Measurements from ENCODE around the gene ACO1. TPM values are rescaled to one million over a fixed set of nuclear protein-coding genes. Genes with fewer than 3 reads are reported as not detected.

The ACO1 gene
- total RNA-seq, 1 donor from 2014 or later = 33.7 TPM

DNA sequence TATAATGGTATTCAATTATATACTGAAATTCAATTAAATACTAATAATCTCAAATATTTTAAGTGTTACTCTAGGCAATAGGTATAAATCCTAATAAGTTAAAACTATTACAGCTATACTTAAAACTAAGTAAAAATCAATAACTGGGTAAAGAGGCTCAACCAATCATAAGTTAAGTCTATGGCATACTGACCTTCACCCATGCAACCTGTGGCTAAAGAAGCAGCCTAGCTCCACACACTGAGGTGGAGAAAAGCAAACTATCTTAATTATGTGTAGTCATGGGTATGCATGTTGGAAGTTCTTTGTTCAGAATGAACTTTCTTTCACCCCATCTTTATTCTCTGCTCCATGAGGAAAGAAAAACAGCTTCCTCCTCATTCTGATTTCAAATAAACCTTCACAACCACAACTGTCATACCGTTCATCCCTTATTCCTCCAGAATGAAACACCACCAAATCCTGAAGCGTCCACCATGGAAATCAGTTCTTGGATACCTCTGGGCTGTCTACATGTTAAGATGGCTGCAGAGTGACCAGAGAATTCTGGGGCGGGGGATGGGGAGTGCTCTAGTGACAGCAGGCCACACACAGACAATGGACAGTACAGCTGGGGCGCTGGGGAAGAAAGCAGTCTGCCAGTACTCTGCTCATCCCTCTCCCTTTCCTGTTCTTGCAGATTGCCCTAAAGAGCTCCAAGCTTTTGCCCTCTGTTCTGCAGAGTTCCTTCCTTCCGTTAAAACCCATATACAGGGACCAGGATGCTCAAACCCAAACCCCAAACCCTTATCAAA, 79.3 kb downstream of the ACO1 start:
- Mint-ChIP-seq H3K36me3 (ENCODE audit: low read depth) (peaks cover 12% of the 10 kb centered on the region), H3K4me1 (peaks cover 19% of the 10 kb centered on the region), H3K9me3 (no peaks in the 10 kb centered on the region), H3K27ac (ENCODE audit: unreplicated experiment) (peak overlapping the region; percentile 54), H3K4me3 (no peak overlapping the region), H3K27me3 (ENCODE audit: low read depth) (no peaks in the 10 kb centered on the region)
- DNase-seq (ENCODE audit: low read depth, low spot score) = peak; percentile 31
- no peak for TF ChIP-seq CTCF (conservative IDR thresholded peaks at IDR 0.05)

DNA sequence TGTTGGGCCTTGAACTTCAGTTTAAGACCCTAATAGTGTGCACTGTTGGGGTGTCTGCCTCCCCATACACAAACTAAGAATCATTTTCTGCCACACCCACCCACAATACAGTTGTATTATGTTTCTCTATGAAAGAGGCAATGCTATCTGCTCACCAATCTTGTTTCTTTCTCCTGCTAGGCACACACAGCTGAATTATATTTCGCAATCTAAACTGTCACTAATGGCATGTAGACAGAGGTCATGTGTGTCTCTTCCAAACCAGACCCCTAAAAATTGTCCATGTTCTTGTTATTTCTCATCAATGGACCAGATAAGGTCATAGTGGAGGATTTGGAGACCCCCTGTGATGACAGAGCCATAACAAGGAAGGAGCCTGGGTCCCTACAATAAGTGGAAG, 84.3 kb downstream of the ACO1 start:
- no peak overlapping the region for H3K27ac Mint-ChIP-seq (ENCODE audit: unreplicated experiment)
- no peaks in the 10 kb centered on the region for H3K27me3 Mint-ChIP-seq (ENCODE audit: low read depth)
- no peak overlapping the region for H3K4me3 Mint-ChIP-seq
- TF ChIP-seq CTCF (conservative IDR thresholded peaks at IDR 0.05) = no peak
- no peak for DNase-seq (ENCODE audit: low read depth, low spot score)
- H3K36me3 Mint-ChIP-seq (ENCODE audit: low read depth) = peaks cover 6% of the 10 kb centered on the region
- H3K4me1 Mint-ChIP-seq = peaks cover 9% of the 10 kb centered on the region
- no peaks in the 10 kb centered on the region for H3K9me3 Mint-ChIP-seq

DNA sequence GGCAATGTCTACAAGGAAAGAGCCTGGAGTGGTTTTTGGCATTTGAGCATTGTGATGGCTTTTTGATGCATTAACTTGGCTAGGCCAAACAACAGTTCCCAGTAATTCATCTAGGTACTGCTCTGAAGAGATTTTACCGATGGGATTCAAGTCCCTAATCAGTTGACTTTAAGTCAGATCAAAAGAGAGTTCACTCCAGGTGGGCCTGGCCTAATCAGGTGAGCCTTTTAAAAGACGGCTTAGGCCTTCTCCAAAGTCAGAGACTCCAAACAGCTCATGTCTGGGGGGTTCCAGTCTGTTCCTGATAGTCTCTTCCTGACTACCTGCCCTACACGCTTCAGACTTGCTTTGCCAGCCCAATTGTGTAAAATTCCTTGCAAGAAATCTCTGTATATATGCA, 87.9 kb downstream of the ACO1 start:
- H3K4me1 Mint-ChIP-seq = no peaks in the 10 kb centered on the region
- H3K4me3 Mint-ChIP-seq = no peak overlapping the region
- no peak for TF ChIP-seq CTCF (conservative IDR thresholded peaks at IDR 0.05)
- H3K27ac Mint-ChIP-seq (ENCODE audit: unreplicated experiment) = no peak overlapping the region
- no peak for DNase-seq (ENCODE audit: low read depth, low spot score)
- H3K36me3 Mint-ChIP-seq (ENCODE audit: low read depth) = peaks cover 10% of the 10 kb centered on the region
- H3K9me3 Mint-ChIP-seq = no peaks in the 10 kb centered on the region
- H3K27me3 Mint-ChIP-seq (ENCODE audit: low read depth) = no peaks in the 10 kb centered on the region

DNA sequence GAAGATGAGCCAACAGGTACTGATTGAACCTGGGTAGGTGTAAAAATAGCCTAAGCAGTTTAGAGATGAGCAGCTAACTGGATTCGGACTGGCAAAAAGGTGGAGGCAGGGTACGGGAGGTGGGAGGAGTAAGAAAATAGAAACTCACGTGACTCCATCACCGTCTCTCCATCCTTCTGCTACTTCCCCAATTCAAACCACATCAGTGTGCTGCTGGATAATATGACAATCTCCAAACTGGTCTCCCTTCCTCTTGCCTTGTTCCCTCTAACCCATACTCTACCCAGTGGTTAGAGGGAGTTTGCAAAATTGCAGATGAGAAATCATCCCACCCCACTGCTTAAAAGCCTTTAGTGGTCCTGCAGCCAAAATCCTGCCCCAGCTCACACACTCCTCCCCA, 98.9 kb downstream of the ACO1 start:
- Mint-ChIP-seq H3K9me3 (no peaks in the 10 kb centered on the region), H3K27me3 (ENCODE audit: low read depth) (no peaks in the 10 kb centered on the region), H3K27ac (ENCODE audit: unreplicated experiment) (no peak overlapping the region), H3K4me1 (no peaks in the 10 kb centered on the region), H3K36me3 (ENCODE audit: low read depth) (peaks cover 19% of the 10 kb centered on the region), H3K4me3 (no peak overlapping the region)
- no peak for TF ChIP-seq CTCF (conservative IDR thresholded peaks at IDR 0.05)
- no peak for DNase-seq (ENCODE audit: low read depth, low spot score)

DNA sequence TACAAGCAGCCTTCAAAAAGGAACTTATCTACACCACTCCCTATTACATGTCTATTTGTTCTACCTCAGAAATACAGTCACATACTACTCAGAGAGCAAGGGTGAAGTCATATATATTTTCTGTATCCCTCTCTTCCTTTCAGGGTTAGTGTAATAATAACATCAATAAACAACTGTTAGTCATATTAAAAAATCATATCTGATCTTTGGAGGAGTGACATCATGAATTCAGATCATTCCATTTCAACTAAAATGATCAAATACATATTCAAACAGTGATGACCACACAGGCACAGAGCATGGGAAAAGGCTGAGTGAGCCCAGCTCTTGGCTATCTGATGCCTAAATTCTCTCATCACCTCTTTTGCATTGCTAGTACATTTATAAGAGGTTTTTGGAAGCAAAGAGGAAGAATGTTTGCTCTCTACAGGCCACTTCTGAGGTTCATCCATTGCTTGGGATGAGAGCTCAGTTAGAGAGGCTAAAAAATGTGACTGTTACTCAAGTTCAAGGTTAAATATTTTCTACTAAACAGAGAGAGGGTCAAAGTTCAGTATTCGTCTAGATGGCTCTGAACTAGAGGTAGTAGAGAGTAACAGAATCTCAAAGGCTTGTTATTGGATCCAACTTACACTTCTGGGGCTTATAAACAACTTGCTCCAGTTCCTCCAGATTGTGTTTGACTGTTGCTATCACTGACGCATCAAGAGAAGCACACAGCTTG, 102.6 kb downstream of the ACO1 start:
- Mint-ChIP-seq H3K36me3 (ENCODE audit: low read depth) (peaks cover 19% of the 10 kb centered on the region), H3K4me3 (no peak overlapping the region)

More for the DNA sequence above, 102.6 kb downstream of the ACO1 start:
- DNase-seq (ENCODE audit: low read depth, low spot score) = no peak
- H3K4me1 Mint-ChIP-seq = peaks cover 9% of the 10 kb centered on the region
- no peaks in the 10 kb centered on the region for H3K27me3 Mint-ChIP-seq (ENCODE audit: low read depth)
- H3K9me3 Mint-ChIP-seq = no peaks in the 10 kb centered on the region
- no peak for TF ChIP-seq CTCF (conservative IDR thresholded peaks at IDR 0.05)
- no peak overlapping the region for H3K27ac Mint-ChIP-seq (ENCODE audit: unreplicated experiment)

All from neural crest cell (in vitro differentiated cells).